ENCODE measurements around the gene FAF1.
"Not testable (repeated sequence)": the region's sequence is repeated elsewhere in the genome, so short reads cannot be mapped to it uniquely, and the experiment has no call there.

The FAF1 gene

DNA sequence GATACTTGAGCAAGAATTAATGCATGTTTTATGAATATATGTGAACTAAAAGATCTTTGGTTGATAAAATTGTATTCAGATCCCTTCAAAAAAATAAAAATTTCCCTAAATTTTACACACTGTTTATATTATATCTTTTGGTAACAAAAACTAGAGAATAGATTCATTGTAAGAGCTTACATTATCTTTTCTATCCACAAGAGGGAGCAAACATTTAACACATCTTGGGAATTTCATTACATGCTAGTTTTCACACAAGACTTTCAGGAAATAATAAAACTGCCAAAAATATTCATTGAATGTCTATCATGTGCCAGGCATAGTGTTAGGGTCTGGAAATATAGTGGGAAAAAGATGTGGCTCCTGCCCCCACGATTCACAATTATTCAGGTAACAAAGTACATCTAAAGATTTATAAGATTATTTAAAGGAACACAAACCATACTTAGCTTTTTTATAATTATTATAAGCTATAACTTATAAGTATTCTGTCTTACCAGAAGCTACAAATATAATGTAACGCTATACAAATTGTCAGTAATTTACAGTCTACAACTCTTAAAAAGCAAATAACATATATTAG lies 30.6 kb downstream of the FAF1 start:
- Histone ChIP-seq H3K36me3 (ENCODE audit: control insufficient read depth in 1 of 2, insufficient read depth in 2 of 2, low read length in 2 of 2) (no peaks in the 10 kb centered on the region), H3K4me1 (ENCODE audit: control insufficient read depth in 1 of 2, insufficient read depth in 2 of 2, low read length in 2 of 2) (no peaks in the 10 kb centered on the region), H3K9me3 (ENCODE audit: control insufficient read depth in 1 of 2, low read length in 2 of 2) (no peaks in the 10 kb centered on the region), H3K4me3 (ENCODE audit: low read depth in 1 of 2, low read length in 2 of 2) (no peak overlapping the region), H3K27me3 (ENCODE audit: low read depth, low read length) (no peaks in the 10 kb centered on the region), H3K27ac (ENCODE audit: low read length) (no peak overlapping the region)

DNA sequence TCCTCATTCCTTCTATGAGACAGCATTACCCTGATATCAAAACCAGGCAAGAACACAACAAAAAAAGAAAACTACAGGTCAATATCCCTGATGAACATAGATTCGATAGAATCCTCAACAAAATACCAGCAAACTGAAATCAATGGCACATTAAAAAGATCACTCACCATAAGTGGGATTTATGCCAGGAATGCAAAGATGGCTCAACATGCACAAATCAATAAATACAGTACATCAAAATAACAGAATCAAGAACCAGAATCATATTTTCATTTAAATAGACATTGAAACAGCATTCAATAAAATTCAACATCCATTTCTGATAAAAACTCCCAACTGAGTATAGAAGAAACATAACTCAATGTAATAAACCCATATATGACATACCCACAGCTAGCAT lies 36.5 kb downstream of the FAF1 start:
- Histone ChIP-seq H3K36me3 (ENCODE audit: control insufficient read depth in 1 of 2, insufficient read depth in 2 of 2, low read length in 2 of 2) (no peaks in the 10 kb centered on the region), H3K4me3 (ENCODE audit: low read depth in 1 of 2, low read length in 2 of 2) (no peak overlapping the region), H3K4me1 (ENCODE audit: control insufficient read depth in 1 of 2, insufficient read depth in 2 of 2, low read length in 2 of 2) (no peaks in the 10 kb centered on the region), H3K9me3 (ENCODE audit: control insufficient read depth in 1 of 2, low read length in 2 of 2) (peaks cover 0 to 3% of the 10 kb centered on the region in 2 donors), H3K27me3 (ENCODE audit: low read depth, low read length) (no peaks in the 10 kb centered on the region), H3K27ac (ENCODE audit: low read length) (no peak overlapping the region)

DNA sequence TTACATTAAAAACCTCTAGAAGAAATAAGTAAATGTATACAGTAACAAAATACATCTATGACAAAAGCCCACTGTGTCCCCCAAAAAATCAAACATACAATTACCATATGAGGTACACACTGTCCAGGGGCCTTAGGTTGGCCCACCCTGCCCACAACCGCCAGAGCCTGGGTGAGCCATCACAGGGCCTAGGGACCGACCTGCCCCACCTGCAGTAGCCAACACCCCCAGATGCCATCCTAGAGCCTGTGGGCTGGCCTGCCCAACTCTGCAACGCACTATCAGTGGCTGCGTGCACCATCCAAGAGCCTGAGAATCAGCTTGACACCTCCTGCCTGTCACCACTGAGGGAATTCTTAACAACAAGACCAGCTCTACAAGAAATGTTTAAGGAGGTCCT lies 39.0 kb downstream of the FAF1 start:
- H3K27me3 ChIP-seq (ENCODE audit: low read depth, low read length), result no peaks in the 10 kb centered on the region
- H3K9me3 ChIP-seq (ENCODE audit: control insufficient read depth in 1 of 2, low read length in 2 of 2), result peaks cover 0 to 3% of the 10 kb centered on the region in 2 donors
- H3K4me1 ChIP-seq (ENCODE audit: control insufficient read depth in 1 of 2, insufficient read depth in 2 of 2, low read length in 2 of 2), result no peaks in the 10 kb centered on the region
- no peak overlapping the region for H3K4me3 ChIP-seq (ENCODE audit: low read depth in 1 of 2, low read length in 2 of 2)
- H3K36me3 ChIP-seq (ENCODE audit: control insufficient read depth in 1 of 2, insufficient read depth in 2 of 2, low read length in 2 of 2), result no peaks in the 10 kb centered on the region
- H3K27ac ChIP-seq (ENCODE audit: low read length), result no peak overlapping the region

- H3K36me3 ChIP-seq (ENCODE audit: control insufficient read depth in 1 of 2, insufficient read depth in 2 of 2, low read length in 2 of 2), result no peaks in the 10 kb centered on the region
- no peaks in the 10 kb centered on the region for H3K27me3 ChIP-seq (ENCODE audit: low read depth, low read length)
- H3K9me3 ChIP-seq (ENCODE audit: control insufficient read depth in 1 of 2, low read length in 2 of 2), result peaks cover 0 to 3% of the 10 kb centered on the region in 2 donors
- no peak overlapping the region for H3K27ac ChIP-seq (ENCODE audit: low read length)
- H3K4me3 ChIP-seq (ENCODE audit: low read depth in 1 of 2, low read length in 2 of 2), result no peak overlapping the region
- no peaks in the 10 kb centered on the region for H3K4me1 ChIP-seq (ENCODE audit: control insufficient read depth in 1 of 2, insufficient read depth in 2 of 2, low read length in 2 of 2)
Measured at GRCh38 chr1:50920409-50920808, 39.7 kb downstream of the FAF1 start.

GRCh38 chr1:50917138-50918137 lies 42.6 kb downstream of the FAF1 start:
- Histone ChIP-seq H3K36me3 (ENCODE audit: control insufficient read depth in 1 of 2, insufficient read depth in 2 of 2, low read length in 2 of 2) (no peaks in the 10 kb centered on the region), H3K27ac (ENCODE audit: low read length) (no peak overlapping the region), H3K4me3 (ENCODE audit: low read depth in 1 of 2, low read length in 2 of 2) (no peak overlapping the region)

DNA sequence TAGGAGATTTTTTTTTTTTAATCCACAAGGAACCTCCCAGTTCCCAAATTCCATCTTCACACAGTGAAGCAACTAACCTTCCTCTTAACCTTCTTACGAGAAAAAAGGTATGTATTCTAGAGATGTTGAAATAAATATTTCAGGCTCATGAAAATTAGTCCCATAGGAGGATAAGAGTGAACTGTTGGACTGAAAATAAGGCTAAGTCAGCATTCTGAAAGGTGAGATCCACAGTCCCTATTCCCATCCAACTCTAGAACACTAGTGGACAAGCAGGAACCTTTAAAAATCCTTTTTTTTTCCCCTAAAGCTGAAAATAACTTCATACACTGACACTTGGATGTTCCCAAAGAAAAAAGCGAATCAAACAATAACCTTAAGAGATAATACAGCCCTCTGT lies 44.4 kb downstream of the FAF1 start:
- Histone ChIP-seq H3K27ac (ENCODE audit: low read length) (no peak overlapping the region), H3K4me1 (ENCODE audit: control insufficient read depth in 1 of 2, insufficient read depth in 2 of 2, low read length in 2 of 2) (no peaks in the 10 kb centered on the region), H3K4me3 (ENCODE audit: low read depth in 1 of 2, low read length in 2 of 2) (no peak overlapping the region), H3K9me3 (ENCODE audit: control insufficient read depth in 1 of 2, low read length in 2 of 2) (no peaks in the 10 kb centered on the region), H3K36me3 (ENCODE audit: control insufficient read depth in 1 of 2, insufficient read depth in 2 of 2, low read length in 2 of 2) (no peaks in the 10 kb centered on the region), H3K27me3 (ENCODE audit: low read depth, low read length) (no peaks in the 10 kb centered on the region)

More at GRCh38 chr1:50917138-50918137, 42.6 kb downstream of the FAF1 start:
- no peaks in the 10 kb centered on the region for H3K27me3 ChIP-seq (ENCODE audit: low read depth, low read length)
- H3K9me3 ChIP-seq (ENCODE audit: control insufficient read depth in 1 of 2, low read length in 2 of 2), result no peaks in the 10 kb centered on the region
- H3K4me1 ChIP-seq (ENCODE audit: control insufficient read depth in 1 of 2, insufficient read depth in 2 of 2, low read length in 2 of 2), result no peaks in the 10 kb centered on the region

- Histone ChIP-seq H3K36me3 (ENCODE audit: control insufficient read depth in 1 of 2, insufficient read depth in 2 of 2, low read length in 2 of 2) (no peaks in the 10 kb centered on the region), H3K27ac (ENCODE audit: low read length) (no peak overlapping the region), H3K4me3 (ENCODE audit: low read depth in 1 of 2, low read length in 2 of 2) (no peak overlapping the region), H3K9me3 (ENCODE audit: control insufficient read depth in 1 of 2, low read length in 2 of 2) (no peaks in the 10 kb centered on the region), H3K4me1 (ENCODE audit: control insufficient read depth in 1 of 2, insufficient read depth in 2 of 2, low read length in 2 of 2) (no peaks in the 10 kb centered on the region), H3K27me3 (ENCODE audit: low read depth, low read length) (no peaks in the 10 kb centered on the region)
Measured at GRCh38 chr1:50913954-50914353, 46.1 kb downstream of the FAF1 start.

DNA sequence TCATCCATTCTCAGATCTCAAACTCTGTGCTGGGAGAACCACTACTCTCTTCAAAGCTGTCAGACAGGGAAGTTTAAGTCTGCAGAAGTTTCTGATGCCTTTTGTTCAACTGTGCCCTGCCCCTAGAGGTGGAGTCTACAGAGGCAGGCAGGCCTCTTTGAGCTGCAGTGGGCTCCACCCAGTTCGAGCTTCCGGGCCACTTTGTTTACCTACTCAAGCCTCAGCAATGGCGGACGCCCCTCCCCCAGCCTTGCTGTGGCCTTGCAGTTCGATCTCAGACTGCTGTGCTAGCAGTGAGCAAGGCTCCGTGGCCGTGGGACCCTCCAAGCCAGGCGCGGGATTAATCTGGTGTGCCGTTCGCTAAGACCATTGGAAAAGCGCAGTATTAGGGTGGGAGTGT lies 49.7 kb downstream of the FAF1 start:
- H3K9me3 ChIP-seq (ENCODE audit: control insufficient read depth in 1 of 2, low read length in 2 of 2); H3K27ac ChIP-seq (ENCODE audit: low read length); H3K27me3 ChIP-seq (ENCODE audit: low read depth, low read length); H3K4me1 ChIP-seq (ENCODE audit: control insufficient read depth in 1 of 2, insufficient read depth in 2 of 2, low read length in 2 of 2); H3K4me3 ChIP-seq (ENCODE audit: low read depth in 1 of 2, low read length in 2 of 2); H3K36me3 ChIP-seq (ENCODE audit: control insufficient read depth in 1 of 2, insufficient read depth in 2 of 2, low read length in 2 of 2): not testable (repeated sequence)

- H3K36me3 ChIP-seq (ENCODE audit: control insufficient read depth in 1 of 2, insufficient read depth in 2 of 2, low read length in 2 of 2); H3K4me1 ChIP-seq (ENCODE audit: control insufficient read depth in 1 of 2, insufficient read depth in 2 of 2, low read length in 2 of 2); H3K27me3 ChIP-seq (ENCODE audit: low read depth, low read length); H3K27ac ChIP-seq (ENCODE audit: low read length); H3K9me3 ChIP-seq (ENCODE audit: control insufficient read depth in 1 of 2, low read length in 2 of 2); H3K4me3 ChIP-seq (ENCODE audit: low read depth in 1 of 2, low read length in 2 of 2): not testable (repeated sequence)
Measured at GRCh38 chr1:50907610-50908009, 52.5 kb downstream of the FAF1 start.

DNA sequence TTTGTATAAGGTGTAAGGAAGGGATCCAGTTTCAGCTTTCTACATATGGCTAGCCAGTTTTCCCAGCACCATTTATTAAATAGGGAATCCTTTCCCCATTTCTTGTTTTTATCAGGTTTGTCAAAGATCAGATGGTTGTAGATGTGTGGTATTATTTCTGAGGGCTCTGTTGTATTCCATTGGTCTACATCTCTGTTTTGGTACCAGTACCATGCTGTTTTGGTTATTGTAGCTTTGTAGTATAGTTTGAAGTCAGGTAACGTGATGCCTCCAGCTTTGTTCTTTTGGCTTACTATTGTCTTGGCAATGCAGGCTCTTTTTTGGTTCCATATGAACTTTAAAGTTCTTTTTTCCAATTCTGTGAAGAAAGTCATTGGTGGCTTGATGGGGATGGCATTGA lies 54.0 kb downstream of the FAF1 start:
- H3K9me3 ChIP-seq (ENCODE audit: control insufficient read depth in 1 of 2, low read length in 2 of 2); H3K4me1 ChIP-seq (ENCODE audit: control insufficient read depth in 1 of 2, insufficient read depth in 2 of 2, low read length in 2 of 2); H3K36me3 ChIP-seq (ENCODE audit: control insufficient read depth in 1 of 2, insufficient read depth in 2 of 2, low read length in 2 of 2); H3K27me3 ChIP-seq (ENCODE audit: low read depth, low read length); H3K4me3 ChIP-seq (ENCODE audit: low read depth in 1 of 2, low read length in 2 of 2); H3K27ac ChIP-seq (ENCODE audit: low read length): not testable (repeated sequence)

DNA sequence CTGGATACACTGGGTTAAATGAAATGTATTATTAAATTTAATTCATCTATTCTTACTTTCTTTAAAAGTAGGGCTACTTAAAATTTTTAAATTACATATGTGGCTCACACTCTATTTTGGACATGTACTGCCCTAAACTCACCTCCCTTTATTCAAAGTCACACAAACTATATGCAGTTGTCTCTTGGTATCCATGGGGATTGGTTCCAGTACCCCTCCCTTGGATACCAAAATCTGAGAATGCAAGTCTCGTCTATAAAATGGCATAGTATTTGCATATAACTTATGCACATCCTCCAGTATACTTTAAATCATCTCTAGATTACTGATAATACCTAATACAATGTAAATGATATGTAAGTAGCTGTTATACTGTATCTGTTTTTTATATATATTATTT lies 57.6 kb downstream of the FAF1 start:
- Histone ChIP-seq H3K27ac (ENCODE audit: low read length) (no peak overlapping the region), H3K36me3 (ENCODE audit: control insufficient read depth in 1 of 2, insufficient read depth in 2 of 2, low read length in 2 of 2) (no peaks in the 10 kb centered on the region), H3K4me1 (ENCODE audit: control insufficient read depth in 1 of 2, insufficient read depth in 2 of 2, low read length in 2 of 2) (no peaks in the 10 kb centered on the region), H3K4me3 (ENCODE audit: low read depth in 1 of 2, low read length in 2 of 2) (no peak overlapping the region), H3K9me3 (ENCODE audit: control insufficient read depth in 1 of 2, low read length in 2 of 2) (no peaks in the 10 kb centered on the region), H3K27me3 (ENCODE audit: low read depth, low read length) (no peaks in the 10 kb centered on the region)
